ENCODE data around the gene CAPZA2.

The CAPZA2 gene

DNA sequence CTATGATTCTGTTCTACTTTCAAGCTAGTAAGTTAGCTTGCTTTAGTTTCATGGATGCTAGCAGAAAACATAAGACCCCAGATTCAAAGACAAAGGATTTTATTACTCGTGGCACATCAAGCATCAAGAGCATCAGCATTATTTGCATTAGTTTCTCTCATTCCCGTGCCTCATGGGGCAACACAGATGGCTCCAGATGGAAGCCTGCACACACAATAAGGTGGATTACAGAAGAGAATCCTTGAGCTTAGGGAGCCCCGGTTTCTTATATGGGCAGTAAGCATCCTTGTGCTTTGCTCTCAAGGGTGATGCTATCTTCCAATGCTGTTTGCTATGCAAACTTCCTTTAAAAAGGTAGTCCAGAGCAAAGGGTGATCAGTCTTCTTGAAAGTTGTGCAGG, 10.7 kb upstream of the CAPZA2 start:
- no peak for TF ChIP-seq ZFP30 (CRISPR knock-in tag; IDR thresholded peaks at IDR 0.05)
- no peak for TF ChIP-seq RARB (CRISPR knock-in tag; IDR thresholded peaks at IDR 0.05)
- TF ChIP-seq, protein P1, sequence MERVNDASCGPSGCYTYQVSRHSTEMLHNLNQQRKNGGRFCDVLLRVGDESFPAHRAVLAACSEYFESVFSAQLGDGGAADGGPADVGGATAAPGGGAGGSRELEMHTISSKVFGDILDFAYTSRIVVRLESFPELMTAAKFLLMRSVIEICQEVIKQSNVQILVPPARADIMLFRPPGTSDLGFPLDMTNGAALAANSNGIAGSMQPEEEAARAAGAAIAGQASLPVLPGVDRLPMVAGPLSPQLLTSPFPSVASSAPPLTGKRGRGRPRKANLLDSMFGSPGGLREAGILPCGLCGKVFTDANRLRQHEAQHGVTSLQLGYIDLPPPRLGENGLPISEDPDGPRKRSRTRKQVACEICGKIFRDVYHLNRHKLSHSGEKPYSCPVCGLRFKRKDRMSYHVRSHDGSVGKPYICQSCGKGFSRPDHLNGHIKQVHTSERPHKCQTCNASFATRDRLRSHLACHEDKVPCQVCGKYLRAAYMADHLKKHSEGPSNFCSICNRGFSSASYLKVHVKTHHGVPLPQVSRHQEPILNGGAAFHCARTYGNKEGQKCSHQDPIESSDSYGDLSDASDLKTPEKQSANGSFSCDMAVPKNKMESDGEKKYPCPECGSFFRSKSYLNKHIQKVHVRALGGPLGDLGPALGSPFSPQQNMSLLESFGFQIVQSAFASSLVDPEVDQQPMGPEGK (CRISPR knock-in tag; IDR thresholded peaks at IDR 0.05; ENCODE audit: borderline replicate concordance): no peak
- TF ChIP-seq, protein P2, sequence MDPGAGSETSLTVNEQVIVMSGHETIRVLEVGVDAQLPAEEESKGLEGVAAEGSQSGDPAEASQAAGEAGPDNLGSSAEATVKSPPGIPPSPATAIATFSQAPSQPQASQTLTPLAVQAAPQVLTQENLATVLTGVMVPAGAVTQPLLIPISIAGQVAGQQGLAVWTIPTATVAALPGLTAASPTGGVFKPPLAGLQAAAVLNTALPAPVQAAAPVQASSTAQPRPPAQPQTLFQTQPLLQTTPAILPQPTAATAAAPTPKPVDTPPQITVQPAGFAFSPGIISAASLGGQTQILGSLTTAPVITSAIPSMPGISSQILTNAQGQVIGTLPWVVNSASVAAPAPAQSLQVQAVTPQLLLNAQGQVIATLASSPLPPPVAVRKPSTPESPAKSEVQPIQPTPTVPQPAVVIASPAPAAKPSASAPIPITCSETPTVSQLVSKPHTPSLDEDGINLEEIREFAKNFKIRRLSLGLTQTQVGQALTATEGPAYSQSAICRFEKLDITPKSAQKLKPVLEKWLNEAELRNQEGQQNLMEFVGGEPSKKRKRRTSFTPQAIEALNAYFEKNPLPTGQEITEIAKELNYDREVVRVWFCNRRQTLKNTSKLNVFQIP (CRISPR knock-in tag; IDR thresholded peaks at IDR 0.05; ENCODE audit: borderline replicate concordance, low read depth): no peak
- no peak for TF ChIP-seq ZNF70 (CRISPR knock-in tag; IDR thresholded peaks at IDR 0.05)
- TF ChIP-seq, protein P3, sequence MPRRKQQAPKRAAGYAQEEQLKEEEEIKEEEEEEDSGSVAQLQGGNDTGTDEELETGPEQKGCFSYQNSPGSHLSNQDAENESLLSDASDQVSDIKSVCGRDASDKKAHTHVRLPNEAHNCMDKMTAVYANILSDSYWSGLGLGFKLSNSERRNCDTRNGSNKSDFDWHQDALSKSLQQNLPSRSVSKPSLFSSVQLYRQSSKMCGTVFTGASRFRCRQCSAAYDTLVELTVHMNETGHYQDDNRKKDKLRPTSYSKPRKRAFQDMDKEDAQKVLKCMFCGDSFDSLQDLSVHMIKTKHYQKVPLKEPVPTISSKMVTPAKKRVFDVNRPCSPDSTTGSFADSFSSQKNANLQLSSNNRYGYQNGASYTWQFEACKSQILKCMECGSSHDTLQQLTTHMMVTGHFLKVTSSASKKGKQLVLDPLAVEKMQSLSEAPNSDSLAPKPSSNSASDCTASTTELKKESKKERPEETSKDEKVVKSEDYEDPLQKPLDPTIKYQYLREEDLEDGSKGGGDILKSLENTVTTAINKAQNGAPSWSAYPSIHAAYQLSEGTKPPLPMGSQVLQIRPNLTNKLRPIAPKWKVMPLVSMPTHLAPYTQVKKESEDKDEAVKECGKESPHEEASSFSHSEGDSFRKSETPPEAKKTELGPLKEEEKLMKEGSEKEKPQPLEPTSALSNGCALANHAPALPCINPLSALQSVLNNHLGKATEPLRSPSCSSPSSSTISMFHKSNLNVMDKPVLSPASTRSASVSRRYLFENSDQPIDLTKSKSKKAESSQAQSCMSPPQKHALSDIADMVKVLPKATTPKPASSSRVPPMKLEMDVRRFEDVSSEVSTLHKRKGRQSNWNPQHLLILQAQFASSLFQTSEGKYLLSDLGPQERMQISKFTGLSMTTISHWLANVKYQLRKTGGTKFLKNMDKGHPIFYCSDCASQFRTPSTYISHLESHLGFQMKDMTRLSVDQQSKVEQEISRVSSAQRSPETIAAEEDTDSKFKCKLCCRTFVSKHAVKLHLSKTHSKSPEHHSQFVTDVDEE (CRISPR knock-in tag; IDR thresholded peaks at IDR 0.05): no peak
- TF ChIP-seq, protein P4, sequence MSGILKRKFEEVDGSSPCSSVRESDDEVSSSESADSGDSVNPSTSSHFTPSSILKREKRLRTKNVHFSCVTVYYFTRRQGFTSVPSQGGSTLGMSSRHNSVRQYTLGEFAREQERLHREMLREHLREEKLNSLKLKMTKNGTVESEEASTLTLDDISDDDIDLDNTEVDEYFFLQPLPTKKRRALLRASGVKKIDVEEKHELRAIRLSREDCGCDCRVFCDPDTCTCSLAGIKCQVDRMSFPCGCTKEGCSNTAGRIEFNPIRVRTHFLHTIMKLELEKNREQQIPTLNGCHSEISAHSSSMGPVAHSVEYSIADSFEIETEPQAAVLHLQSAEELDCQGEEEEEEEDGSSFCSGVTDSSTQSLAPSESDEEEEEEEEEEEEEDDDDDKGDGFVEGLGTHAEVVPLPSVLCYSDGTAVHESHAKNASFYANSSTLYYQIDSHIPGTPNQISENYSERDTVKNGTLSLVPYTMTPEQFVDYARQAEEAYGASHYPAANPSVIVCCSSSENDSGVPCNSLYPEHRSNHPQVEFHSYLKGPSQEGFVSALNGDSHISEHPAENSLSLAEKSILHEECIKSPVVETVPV (CRISPR knock-in tag; IDR thresholded peaks at IDR 0.05): no peak
- no peak for TF ChIP-seq PPARA (CRISPR knock-in tag; IDR thresholded peaks at IDR 0.05; ENCODE audit: borderline replicate concordance)
- TF ChIP-seq ESRRG (CRISPR knock-in tag; IDR thresholded peaks at IDR 0.05): no peak
- no peak for TF ChIP-seq TOX (CRISPR knock-in tag; IDR thresholded peaks at IDR 0.05; ENCODE audit: borderline replicate concordance)
- TF ChIP-seq ZC3H10 (CRISPR knock-in tag; IDR thresholded peaks at IDR 0.05): no peak
- no peak for TF ChIP-seq ARNTL (CRISPR knock-in tag; IDR thresholded peaks at IDR 0.05; ENCODE audit: borderline replicate concordance, low read depth)
- no peak for TF ChIP-seq TCF4 (CRISPR knock-in tag; IDR thresholded peaks at IDR 0.05; ENCODE audit: borderline replicate concordance)
- no peak for TF ChIP-seq OSR1 (CRISPR knock-in tag; IDR thresholded peaks at IDR 0.05)
- no peak for TF ChIP-seq GLIS3 (CRISPR knock-in tag; IDR thresholded peaks at IDR 0.05)
- no peak for TF ChIP-seq ISL1 (CRISPR knock-in tag; IDR thresholded peaks at IDR 0.05)
- TF ChIP-seq ZNF565 (CRISPR knock-in tag; conservative IDR thresholded peaks at IDR 0.05; ENCODE audit: low read depth): no peak
- TF ChIP-seq ZFP3 (CRISPR knock-in tag; IDR thresholded peaks at IDR 0.05): no peak
- no peak for TF ChIP-seq ZNF8 (CRISPR knock-in tag; IDR thresholded peaks at IDR 0.05)
- TF ChIP-seq, protein P5, sequence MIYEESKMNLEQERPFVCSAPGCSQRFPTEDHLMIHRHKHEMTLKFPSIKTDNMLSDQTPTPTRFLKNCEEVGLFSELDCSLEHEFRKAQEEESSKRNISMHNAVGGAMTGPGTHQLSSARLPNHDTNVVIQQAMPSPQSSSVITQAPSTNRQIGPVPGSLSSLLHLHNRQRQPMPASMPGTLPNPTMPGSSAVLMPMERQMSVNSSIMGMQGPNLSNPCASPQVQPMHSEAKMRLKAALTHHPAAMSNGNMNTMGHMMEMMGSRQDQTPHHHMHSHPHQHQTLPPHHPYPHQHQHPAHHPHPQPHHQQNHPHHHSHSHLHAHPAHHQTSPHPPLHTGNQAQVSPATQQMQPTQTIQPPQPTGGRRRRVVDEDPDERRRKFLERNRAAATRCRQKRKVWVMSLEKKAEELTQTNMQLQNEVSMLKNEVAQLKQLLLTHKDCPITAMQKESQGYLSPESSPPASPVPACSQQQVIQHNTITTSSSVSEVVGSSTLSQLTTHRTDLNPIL (CRISPR knock-in tag; IDR thresholded peaks at IDR 0.05; ENCODE audit: low read depth): no peak
- no peak for ATAC-seq

DNA sequence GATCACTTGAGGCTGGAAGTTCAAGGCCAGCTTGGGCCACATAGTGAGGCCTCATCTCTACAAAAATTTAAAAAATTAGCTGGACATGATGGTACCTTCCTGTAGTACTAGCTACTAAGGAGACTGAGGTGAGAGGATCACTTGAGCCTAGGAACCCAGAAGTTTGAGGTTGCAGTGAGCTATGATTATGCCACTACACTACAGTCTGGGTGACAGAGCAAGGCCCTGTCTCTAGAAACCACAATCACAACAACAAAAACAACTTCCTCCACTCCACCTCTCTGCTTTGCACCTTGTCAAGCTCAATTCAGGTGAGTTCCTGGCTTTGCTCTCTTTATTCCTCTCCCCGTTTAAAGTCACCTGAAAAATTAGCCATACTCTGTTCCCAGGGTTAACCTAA, 8.3 kb upstream of the CAPZA2 start:
- no peak for TF ChIP-seq ZNF565 (CRISPR knock-in tag; conservative IDR thresholded peaks at IDR 0.05; ENCODE audit: low read depth)
- no peak for TF ChIP-seq BACH2 (CRISPR knock-in tag; IDR thresholded peaks at IDR 0.05; ENCODE audit: borderline replicate concordance)
- TF ChIP-seq, protein P4 (CRISPR knock-in tag; IDR thresholded peaks at IDR 0.05): no peak
- no peak for TF ChIP-seq CSDC2 (CRISPR knock-in tag; IDR thresholded peaks at IDR 0.05)
- TF ChIP-seq ESRRG (CRISPR knock-in tag; IDR thresholded peaks at IDR 0.05): no peak
- no peak for TF ChIP-seq PPARA (CRISPR knock-in tag; IDR thresholded peaks at IDR 0.05; ENCODE audit: borderline replicate concordance)
- no peak for ATAC-seq

All from SK-N-SH treated with all-trans-retinoic acid at 6 μM for 48 hours (cell line).